Keratinocyte (primary cell): ENCODE data around the gene GADD45GIP1. TPM values are rescaled to one million over a fixed set of nuclear protein-coding genes. Genes with fewer than 3 reads are reported as not detected.

Source experiments
- DNase-seq: peaks from one replicate; pipeline ENCODE4 v3.0.0-alpha.2; 2011; ENCODE audit warnings: low read depth, missing footprints, low spot score
- FAIRE-seq: peaks from 2 replicates; lab custom pipeline; 2011; peaks lifted over from hg19 to GRCh38; lab: Jason Lieb, UNC
- H2AFZ ChIP-seq: 2 replicates; pipeline ENCODE4 v1.6.0; 2012; ENCODE audit warnings: low read length, control low read depth, inconsistent platforms; ENCODE audit not compliant: control insufficient read depth
- H3K27ac ChIP-seq: 2 replicates; pipeline ENCODE4 v1.5.1; 2011; ENCODE audit warnings: low read length; ENCODE audit not compliant: control insufficient read depth, insufficient read depth
- H3K27me3 ChIP-seq: 3 replicates; pipeline ENCODE4 v1.6.0; 2011; ENCODE audit warnings: low read length; ENCODE audit not compliant: control insufficient read depth, insufficient read depth; ENCODE audit errors: extremely low read depth
- H3K36me3 ChIP-seq, 2 experiments: 2 replicates in 1 of 2; 3 replicates in 1 of 2; pipeline ENCODE4 v1.5.1; 2011; ENCODE audit warnings: low read length in 2 of 2, mild to moderate bottlenecking in 1 of 2; ENCODE audit not compliant: control insufficient read depth in 2 of 2, insufficient read depth in 2 of 2; ENCODE audit errors: extremely low read depth in 1 of 2
- H3K4me1 ChIP-seq: 3 replicates; pipeline ENCODE4 v1.5.1; 2011; ENCODE audit warnings: low read length; ENCODE audit not compliant: control insufficient read depth, insufficient read depth; ENCODE audit errors: extremely low read depth
- H3K4me2 ChIP-seq: 3 replicates; pipeline ENCODE4 v1.6.0; 2011; ENCODE audit warnings: low read depth, low read length; ENCODE audit not compliant: control insufficient read depth, insufficient read depth; ENCODE audit errors: extremely low read depth
- H3K4me3 ChIP-seq, 3 experiments: fragments of 200-600 bp in 1 of 3; sonication (generic) in 1 of 3; 2 replicates in 2 of 3; 3 replicates in 1 of 3; pipeline ENCODE4 v1.5.1; 2011 to 2016; ENCODE audit warnings: low read length in 3 of 3, mild to moderate bottlenecking in 3 of 3, control low read depth in 2 of 3, inconsistent platforms in 1 of 3, low read depth in 1 of 3, mixed read lengths in 1 of 3, mixed run types in 1 of 3, moderate library complexity in 1 of 3; ENCODE audit not compliant: control insufficient read depth in 2 of 3, insufficient read depth in 2 of 3; ENCODE audit errors: extremely low read depth in 1 of 3
- H3K79me2 ChIP-seq: 2 replicates; pipeline ENCODE4 v1.6.0; 2012; ENCODE audit warnings: low read length; ENCODE audit not compliant: control insufficient read depth, insufficient read depth
- H3K9ac ChIP-seq: 3 replicates; pipeline ENCODE4 v1.6.0; 2011; ENCODE audit warnings: low read length; ENCODE audit not compliant: control insufficient read depth, insufficient read depth; ENCODE audit errors: extremely low read depth
- H3K9me1 ChIP-seq: 3 replicates; pipeline ENCODE4 v1.6.0; 2011; ENCODE audit warnings: low read length; ENCODE audit not compliant: control insufficient read depth, insufficient read depth; ENCODE audit errors: extremely low read depth
- H3K9me3 ChIP-seq: 2 replicates; pipeline ENCODE4 v1.5.1; 2012; ENCODE audit warnings: low read depth, low read length; ENCODE audit not compliant: control insufficient read depth
- H4K20me1 ChIP-seq: 3 replicates; pipeline ENCODE4 v1.6.0; 2011; ENCODE audit warnings: low read length; ENCODE audit not compliant: control insufficient read depth, insufficient read depth; ENCODE audit errors: extremely low read depth
- CTCF ChIP-seq, 3 experiments: IDR thresholded peaks in 1 of 3; conservative IDR thresholded peaks in 1 of 3; optimal IDR thresholded peaks in 1 of 3; 2 replicates in 2 of 3; 3 replicates in 1 of 3; pipeline versions ENCODE3 to v1.5.1; 2011; ENCODE audit warnings: low read length in 3 of 3, mild to moderate bottlenecking in 3 of 3, moderate library complexity in 2 of 3, control low read depth in 1 of 3, inconsistent platforms in 1 of 3; ENCODE audit not compliant: insufficient read depth in 2 of 3; ENCODE audit errors: extremely low read depth in 1 of 3
- EZH2 ChIP-seq: IDR thresholded peaks from one replicate; pipeline ENCODE4 v1.6.1; 2012; ENCODE audit warnings: inconsistent platforms, mild to moderate bottlenecking, low read length, moderate library complexity
- dilution Hi-C: fragments of 300-500 bp; cut with MboI; formaldehyde crosslinking; loops from one replicate; pipeline ENCODE4 v1.7.0; 2020; ENCODE audit warnings: low sequenced_read_pairs; ENCODE audit not compliant: extremely low pct_ligation_motif_present
- polyA plus RNA-seq, 5 experiments: library from polyadenylated mRNA; depleted of rRNA in 3 of 5; stranded (reverse) in 3 of 5; stranded (forward) in 1 of 5; unstranded in 1 of 5; fragments of >200 nt; gene quantifications; 1 replicate in 1 of 5; 2 replicates in 3 of 5; 3 replicates in 1 of 5; pipeline versions ENCODE4 v1.2.1 to v1.2.3, GENCODE V29; 2011 to 2012; ENCODE audit warnings: missing spikeins in 2 of 5, low read depth in 1 of 5, low replicate concordance in 1 of 5
- small RNA-seq, 3 experiments: library from RNA; depleted of rRNA; stranded (forward); fragments of <200 nt; gene quantifications; one replicate each; pipeline ENCODE3, GENCODE V24; 2012; ENCODE audit warnings: low read depth in 3 of 3, low replicate concordance in 1 of 3; ENCODE audit not compliant: insufficient read length in 3 of 3

Gene GADD45GIP1
- polyA plus RNA-seq, 1 donor (not counting 4 experiments of a cell fraction or from before 2014, with no cell fraction given): 35.5 TPM

- FAIRE-seq: no peak
- dilution Hi-C loops: no loop called here
- Histone ChIP-seq H3K27ac (no peak overlapping the region), H3K9ac (no peak overlapping the region), H3K4me3 (no peak overlapping the region), H3K4me2 (peak overlapping the region; percentile 51), H2AFZ (peak overlapping the region; percentile 83), H3K36me3 (no peaks in the 10 kb centered on the region), H3K4me1 (peaks cover 8% of the 10 kb centered on the region), H3K27me3 (no peaks in the 10 kb centered on the region), H4K20me1 (no peaks in the 10 kb centered on the region), H3K9me1 (no peaks in the 10 kb centered on the region), H3K79me2 (no peaks in the 10 kb centered on the region), H3K9me3 (no peaks in the 10 kb centered on the region)
- DNase-seq: no peak
- no peak for TF ChIP-seq CTCF (optimal IDR thresholded peaks at IDR 0.05 in 1 of 3, IDR thresholded peaks at IDR 0.05 in 1 of 3, conservative IDR thresholded peaks at IDR 0.05 in 1 of 3; ENCODE audit: extremely low read depth in 1 of 3, insufficient read depth in 2 of 3, low read length in 3 of 3)
- TF ChIP-seq EZH2: no peak
These were observed 44.5 kb downstream of the GADD45GIP1 start for GRCh38 chr19:12912571-12912970.

DNA sequence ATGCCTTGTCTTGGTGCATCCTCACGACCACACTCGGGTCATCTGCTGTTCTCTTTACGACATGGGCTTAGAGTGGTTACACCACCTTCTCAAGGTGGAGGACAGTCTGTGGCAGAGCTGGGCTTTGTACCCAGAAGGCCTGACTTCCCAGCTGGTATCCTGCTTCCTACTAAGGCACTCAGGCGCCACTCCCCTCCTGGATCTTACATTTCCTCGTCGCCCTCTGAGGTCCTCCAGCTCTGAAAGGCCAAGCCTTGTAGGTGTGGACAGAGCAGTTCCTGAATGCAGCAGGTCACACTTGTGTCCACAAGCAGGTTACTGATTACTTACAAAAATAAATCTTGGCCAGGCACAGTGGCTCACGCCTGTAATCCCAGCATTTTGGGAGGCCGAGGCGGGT is 49.9 kb downstream of the GADD45GIP1 start:
- Histone ChIP-seq H2AFZ (no peak overlapping the region), H3K4me3 (no peak overlapping the region), H3K9ac (no peak overlapping the region), H3K79me2 (no peaks in the 10 kb centered on the region), H3K4me2 (no peak overlapping the region), H3K36me3 (no peaks in the 10 kb centered on the region), H3K4me1 (no peaks in the 10 kb centered on the region), H3K27me3 (no peaks in the 10 kb centered on the region), H4K20me1 (no peaks in the 10 kb centered on the region), H3K27ac (no peak overlapping the region), H3K9me3 (no peaks in the 10 kb centered on the region), H3K9me1 (no peaks in the 10 kb centered on the region)
- DNase-seq: no peak
- no peak for FAIRE-seq
- no peak for TF ChIP-seq CTCF (optimal IDR thresholded peaks at IDR 0.05 in 1 of 3, IDR thresholded peaks at IDR 0.05 in 1 of 3, conservative IDR thresholded peaks at IDR 0.05 in 1 of 3; ENCODE audit: extremely low read depth in 1 of 3, insufficient read depth in 2 of 3, low read length in 3 of 3)
- TF ChIP-seq EZH2: no peak
- dilution Hi-C loops: no loop called here

Small RNA genes lying within 50 kb of the gene (small RNA-seq; reads per million reads assigned to genes)
- gene MIR5695 (0 reads per million in 3 experiments), gene MIR6515 (0.13 to 4.0 (median 0.75) reads per million in 3 experiments)

Other genes with a start within 250 kb of the GADD45GIP1 start
- gene TNPO2, start 233.3 kb downstream of the GADD45GIP1 start, polyA plus RNA-seq: 75.3 to 115 TPM (median 105 TPM) in 3 replicates
- 148 to 170 TPM (median 153 TPM) in 3 replicates for gene TRIR, start 222.5 kb downstream of the GADD45GIP1 start, polyA plus RNA-seq
- gene GET3, start 219.7 kb downstream of the GADD45GIP1 start, polyA plus RNA-seq: 104 to 173 TPM (median 138 TPM) in 3 replicates
- 0.03 TPM in 1 of 3 replicates, not detected in the others for gene BEST2, start 205.4 kb downstream of the GADD45GIP1 start, polyA plus RNA-seq
- gene HOOK2, start 181.7 kb downstream of the GADD45GIP1 start, polyA plus RNA-seq: 19.0 to 27.4 TPM (median 21.9 TPM) in 3 replicates
- gene JUNB, start 165.7 kb downstream of the GADD45GIP1 start, polyA plus RNA-seq: 34.9 to 85.1 TPM (median 40.8 TPM) in 3 replicates
- gene PRDX2, start 155.4 kb downstream of the GADD45GIP1 start, polyA plus RNA-seq: 119 to 301 TPM (median 154 TPM) in 3 replicates
- gene THSD8, start 155.2 kb downstream of the GADD45GIP1 start, polyA plus RNA-seq: 0.41 to 6.6 TPM (median 2.9 TPM) in 3 replicates
- gene RNASEH2A, start 150.6 kb downstream of the GADD45GIP1 start, polyA plus RNA-seq: 12.7 to 32.5 TPM (median 19.7 TPM) in 3 replicates
- not detected in 3 replicates for gene RTBDN, start 122.6 kb downstream of the GADD45GIP1 start, polyA plus RNA-seq
- 0.09 to 0.13 TPM (median 0.11 TPM) in 3 replicates for gene MAST1, start 118.7 kb downstream of the GADD45GIP1 start, polyA plus RNA-seq
- 23.5 to 38.3 TPM (median 27.2 TPM) in 3 replicates for gene DNASE2, start 75.8 kb downstream of the GADD45GIP1 start, polyA plus RNA-seq
- not detected in 3 replicates for gene KLF1, start 70.0 kb downstream of the GADD45GIP1 start, polyA plus RNA-seq
- 9.9 to 16.8 TPM (median 11.5 TPM) in 3 replicates for gene GCDH, start 66.1 kb downstream of the GADD45GIP1 start, polyA plus RNA-seq
- 0.07 to 0.10 TPM in 2 of 3 replicates, not detected in the other for gene SYCE2, start 37.9 kb downstream of the GADD45GIP1 start, polyA plus RNA-seq
- 29.9 to 68.7 TPM (median 30.9 TPM) in 3 replicates for gene FARSA, start 23.5 kb downstream of the GADD45GIP1 start, polyA plus RNA-seq
- 785 to 1,497 TPM (median 899 TPM) in 3 replicates for gene CALR, start 18.6 kb downstream of the GADD45GIP1 start, polyA plus RNA-seq
- gene RAD23A, start 11.4 kb downstream of the GADD45GIP1 start, polyA plus RNA-seq: 20.3 to 63.3 TPM (median 23.7 TPM) in 3 replicates
- 0.09 TPM in 1 of 3 replicates, not detected in the others for gene DAND5, start 12.4 kb upstream of the GADD45GIP1 start, polyA plus RNA-seq
- gene NFIX, start 38.3 kb upstream of the GADD45GIP1 start, polyA plus RNA-seq: 3.1 to 21.4 TPM (median 5.2 TPM) in 3 replicates
- 0.07 to 0.26 TPM (median 0.13 TPM) in 3 replicates for gene LYL1, start 145.6 kb upstream of the GADD45GIP1 start, polyA plus RNA-seq
- 30.9 to 44.6 TPM (median 34.5 TPM) in 3 replicates for gene TRMT1, start 159.5 kb upstream of the GADD45GIP1 start, polyA plus RNA-seq
- gene NACC1, start 161.0 kb upstream of the GADD45GIP1 start, polyA plus RNA-seq: 32.9 to 63.2 TPM (median 56.4 TPM) in 3 replicates
- gene STX10, start 193.2 kb upstream of the GADD45GIP1 start, polyA plus RNA-seq: 61.3 to 77.7 TPM (median 65.2 TPM) in 3 replicates
- 9.9 to 38.9 TPM (median 14.4 TPM) in 3 replicates for gene IER2, start 193.2 kb upstream of the GADD45GIP1 start, polyA plus RNA-seq